Hypothalamus (tissue), 51 donors: ENCODE data around the gene SOHLH2.

ENCODE experiments used
- DNase-seq, 51 donors: peaks; one replicate each; lab custom pipeline; 2025; lab: John Stamatoyannopoulos, UW

SOHLH2 gene

DNA sequence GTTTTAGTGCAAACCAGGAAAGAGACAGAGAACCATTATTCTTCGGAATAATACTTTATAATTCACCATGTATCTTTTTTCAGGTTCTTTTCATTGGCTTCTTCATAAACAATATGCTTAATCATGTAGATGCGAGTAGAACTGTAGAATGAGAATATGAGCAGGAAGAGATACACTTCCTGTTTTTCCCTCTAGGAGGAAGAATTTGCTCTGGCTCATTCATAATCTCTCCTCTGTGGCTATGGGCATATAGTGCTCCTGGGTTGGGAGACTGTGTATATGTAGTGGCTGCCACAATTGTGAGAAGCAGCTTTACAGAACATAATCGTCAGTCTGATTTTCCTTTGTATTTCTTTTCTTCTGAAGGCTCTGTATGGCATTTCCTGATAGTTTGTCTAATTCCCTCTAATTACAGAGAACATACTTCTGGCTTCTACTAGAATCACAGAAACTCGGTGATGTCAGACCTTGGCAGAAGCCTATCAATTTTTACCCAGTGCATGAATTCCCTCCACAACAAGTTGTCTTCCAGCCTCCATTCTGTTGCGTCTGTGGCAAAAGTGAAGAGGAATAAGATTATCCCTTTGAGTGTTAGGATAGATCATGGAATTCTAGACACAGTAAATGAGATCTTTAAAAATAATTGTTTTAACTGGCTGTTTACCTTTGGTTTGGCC, 80.3 kb downstream of the SOHLH2 start:
- DNase-seq: no peak

DNA sequence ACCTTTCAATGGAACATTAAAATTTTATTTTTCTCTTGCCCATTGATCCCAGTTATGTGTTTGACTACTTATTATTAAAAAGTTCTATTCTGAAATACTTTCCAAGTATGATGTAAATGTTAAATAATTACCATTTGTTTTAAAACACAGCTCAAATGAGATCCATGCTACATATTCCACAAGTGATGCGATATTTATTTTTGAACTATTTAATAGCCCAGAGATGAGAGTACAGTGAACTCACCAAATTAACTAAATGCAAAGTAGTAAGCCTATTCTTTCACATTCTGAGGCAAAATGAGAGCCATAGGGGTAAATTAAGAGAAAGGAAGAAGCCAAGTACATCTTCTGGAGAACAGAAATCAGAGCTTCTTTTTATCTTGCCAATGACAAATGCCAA, 82.0 kb downstream of the SOHLH2 start:
- no peak for DNase-seq

DNA sequence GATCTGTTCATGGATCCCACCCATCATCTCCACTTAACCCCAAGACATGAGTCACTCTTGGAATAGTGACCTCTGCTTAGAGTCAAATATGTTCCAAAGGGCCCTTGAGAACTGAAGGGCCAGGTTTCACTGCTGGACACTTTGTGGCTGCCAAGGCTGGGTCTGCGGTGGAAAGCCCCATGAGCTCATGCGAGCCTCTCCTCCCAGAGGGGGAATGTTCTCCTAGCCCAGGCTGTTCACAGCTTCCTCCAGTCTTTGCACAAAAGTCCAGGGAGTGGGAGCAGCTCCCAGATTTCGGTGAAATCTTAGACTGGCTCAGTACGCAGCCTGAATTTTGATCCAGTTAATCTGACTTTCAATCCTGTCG, 82.4 kb downstream of the SOHLH2 start:
- peak in 4 of 51 donors; percentile 5 to 59 (median 21) for DNase-seq

DNA sequence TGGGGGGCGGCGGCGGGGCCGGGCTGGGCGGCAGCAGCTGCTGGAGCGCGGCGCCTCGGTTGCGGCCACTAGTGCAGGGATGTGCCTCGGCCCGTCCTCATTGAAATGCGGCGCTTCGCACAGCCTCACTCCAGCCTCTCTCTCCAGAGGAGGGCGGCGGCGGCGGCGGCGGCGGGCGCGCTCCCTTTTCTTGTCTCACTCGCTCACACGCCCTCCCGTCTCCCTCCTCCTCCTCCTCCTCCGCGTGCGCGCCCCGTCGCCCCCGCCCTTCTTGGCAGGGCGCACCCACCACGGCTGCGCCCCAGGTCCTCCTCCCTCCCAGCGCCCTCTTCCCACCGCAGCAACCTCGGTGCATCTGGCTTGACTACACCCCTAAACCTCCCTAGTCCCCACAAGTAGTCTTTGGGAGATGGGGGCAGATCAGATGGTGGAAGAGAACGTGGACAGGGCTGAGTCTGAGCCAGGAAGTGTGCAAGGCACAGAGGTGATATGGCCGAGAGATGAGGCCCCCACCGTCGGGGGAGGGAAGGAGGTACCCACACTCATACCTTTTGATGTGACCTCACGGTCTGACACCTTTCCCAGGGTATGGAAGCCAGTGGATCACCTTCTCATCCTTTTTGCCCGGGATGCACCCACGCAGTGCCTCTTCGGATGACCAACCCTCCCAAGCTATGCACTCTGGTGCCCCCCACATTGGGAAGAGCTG, 83.0 kb downstream of the SOHLH2 start, which contains the start of gene DCLK1:
Gene DCLK1 (minus strand): TSS at position 161 of the 709 bp plus-strand sequence.
- peak in 30 of 51 donors; percentile 11 to 68 (median 45) for DNase-seq

DNA sequence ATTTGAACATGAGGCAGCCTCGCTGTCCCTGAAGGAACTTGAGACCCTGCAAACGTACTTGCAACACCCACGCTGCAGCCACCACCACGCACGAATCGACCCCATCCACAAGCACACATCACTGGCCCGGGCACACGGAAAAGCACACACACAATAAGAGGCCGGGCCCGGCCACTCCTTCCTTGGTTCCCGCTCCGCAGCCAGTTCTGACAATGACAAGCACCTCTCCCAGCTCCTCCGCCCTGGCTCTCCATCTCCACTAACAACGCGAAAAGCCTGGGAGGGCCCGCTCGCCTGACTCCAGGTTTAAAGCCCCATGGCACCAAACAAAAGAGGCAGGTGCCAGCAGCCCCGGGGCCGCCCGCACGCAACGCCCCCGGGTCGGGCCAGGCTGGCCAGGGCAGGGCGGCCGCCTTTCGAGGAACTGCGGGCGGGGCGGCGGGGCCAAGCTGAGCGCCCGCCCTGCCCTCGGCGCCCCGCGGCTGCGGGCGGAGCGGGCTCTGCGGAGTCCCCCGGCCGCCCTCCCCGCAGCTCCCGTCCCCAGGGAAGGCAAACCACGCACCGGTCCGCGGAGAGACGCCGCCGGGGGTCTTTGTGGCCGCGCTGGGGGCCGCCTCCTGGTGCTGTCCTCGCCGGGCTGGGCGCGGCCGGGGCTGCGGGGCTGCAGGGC, 83.7 kb downstream of the SOHLH2 start:
- DNase-seq: peak in 7 of 51 donors; percentile 7 to 55 (median 15)

DNA sequence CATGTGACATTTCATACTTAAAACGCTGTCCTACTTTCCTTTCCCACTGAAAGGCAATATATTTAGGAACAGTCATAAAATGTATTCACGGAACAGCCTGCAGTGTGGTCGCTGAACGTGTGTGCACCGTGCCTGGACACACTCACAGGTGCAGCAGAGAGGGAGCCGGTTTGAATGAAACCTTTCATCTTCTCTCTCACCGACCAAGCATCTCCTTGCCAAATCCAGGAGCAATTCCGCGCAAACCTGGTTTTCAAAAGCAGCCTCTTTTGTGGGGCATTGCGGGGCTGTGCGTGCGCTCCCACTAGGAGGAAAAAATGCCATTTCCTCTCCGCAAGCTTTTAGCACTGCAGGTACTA, 84.2 kb downstream of the SOHLH2 start:
- DNase-seq: no peak

DNA sequence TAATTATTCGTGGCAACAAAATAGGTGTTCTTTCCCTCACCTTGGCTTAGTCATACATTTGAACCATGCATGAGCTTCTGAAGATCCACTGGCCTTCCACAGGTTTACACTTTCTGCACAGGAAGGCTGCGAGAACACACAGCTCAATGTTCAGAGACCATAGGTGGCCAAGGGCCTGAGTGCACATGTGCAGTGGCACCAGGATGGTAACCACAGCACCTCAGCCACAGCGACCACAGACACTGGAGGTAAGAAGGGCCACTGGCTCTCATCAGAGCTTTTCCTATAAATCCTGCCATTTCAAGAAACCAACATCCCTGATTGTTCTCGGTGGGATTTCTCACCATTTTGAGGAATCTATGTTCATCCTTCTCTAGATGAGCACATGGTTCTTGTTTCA, 84.8 kb downstream of the SOHLH2 start:
- no peak for DNase-seq

DNA sequence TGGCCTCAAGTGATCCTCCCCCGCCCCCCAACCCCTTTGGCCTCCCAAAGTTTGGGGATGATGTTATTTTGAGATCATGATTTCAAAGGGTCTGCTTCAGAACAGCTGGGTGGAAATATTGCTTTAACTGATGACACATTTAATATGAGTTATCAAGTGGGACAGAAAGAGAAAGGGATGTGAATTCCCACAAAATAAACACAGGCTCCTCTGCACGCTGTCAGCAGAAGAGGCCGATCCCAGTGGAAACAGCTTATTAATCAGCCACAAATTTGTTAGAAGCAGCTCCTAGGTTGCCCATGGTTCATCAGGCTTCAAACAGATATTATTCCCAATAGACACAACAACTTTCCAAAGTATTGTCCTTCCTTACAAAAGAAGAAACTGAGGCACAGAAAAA, 87.9 kb downstream of the SOHLH2 start:
- DNase-seq: no peak

DNA sequence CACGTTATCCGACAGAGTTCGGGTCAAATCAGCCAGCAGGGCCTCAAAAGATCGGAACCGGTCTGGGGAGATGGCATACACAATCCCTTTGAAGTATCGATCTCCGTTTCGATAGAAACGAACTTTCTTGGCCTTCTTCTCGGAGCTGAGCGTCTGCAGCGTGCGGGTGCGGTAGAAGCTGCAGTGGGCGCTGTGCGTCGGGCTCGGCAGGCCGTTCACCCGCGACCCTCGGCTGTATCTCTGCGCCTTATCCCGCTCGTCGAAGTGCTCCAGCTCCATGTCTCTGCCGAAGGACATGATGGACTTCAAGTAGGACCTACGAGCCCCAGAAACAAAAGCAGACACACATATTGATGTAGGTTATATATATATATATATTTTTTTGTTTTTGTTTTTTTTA, 88.5 kb downstream of the SOHLH2 start:
- no peak for DNase-seq

DNA sequence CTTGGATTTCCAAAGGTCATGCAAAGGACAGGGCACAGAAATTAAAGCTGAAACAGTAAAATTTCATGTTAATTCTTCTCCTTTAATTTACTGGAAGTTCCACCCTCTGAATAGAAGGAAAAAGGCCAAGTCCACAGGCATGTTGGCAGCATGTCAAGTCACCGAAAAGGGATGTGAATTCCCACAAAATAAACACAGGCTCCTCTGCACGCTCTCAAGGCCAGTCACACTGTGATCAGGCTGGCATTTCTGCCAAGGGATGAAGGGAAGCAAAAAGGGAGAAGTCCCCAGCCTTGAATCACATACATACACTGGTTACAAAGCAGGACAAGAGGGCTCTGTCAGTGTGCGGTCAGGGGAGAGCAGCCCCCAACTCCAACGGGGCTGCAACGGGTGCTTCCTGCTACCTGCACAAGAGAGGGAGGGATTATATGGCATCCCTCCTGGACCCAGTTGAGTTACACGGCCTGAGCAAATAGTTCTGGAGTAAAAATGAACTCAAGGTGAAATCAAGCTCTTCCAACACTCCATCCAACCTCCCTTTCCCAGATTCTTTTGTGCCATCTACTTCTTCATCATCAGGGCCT, 90.0 kb downstream of the SOHLH2 start:
- DNase-seq: peak in 7 of 51 donors; percentile 2 to 33 (median 15)
